MCF 10A (cell line): ENCODE results near the gene DHX8. TPM values are rescaled to one million over a fixed set of nuclear protein-coding genes. Genes with fewer than 3 reads are reported as not detected.
A peak's percentile ranks its signal among the peaks of the same experiment; 100 is the strongest.

Source experiments
- BruUV-seq: library from RNA; stranded (reverse); fragments of 400-500 nt; replicated peaks from 2 replicates; lab custom pipeline; 2021; lab: Mats Ljungman, UMichigan
- CTCF ChIA-PET: fragments of 300-600 bp; sonication (Branson Sonifier 250); formaldehyde crosslinking; extraction: SDS; loops from one replicate; lab custom pipeline; 2021; ENCODE audit warnings: antibody characterized with exemption, inconsistent platforms; lab: Yijun Ruan, JAX
- POLR2A ChIA-PET: fragments of 300-600, 350-650 bp; sonication (Branson Sonifier 250); formaldehyde crosslinking; extraction: SDS; loops from one replicate; lab custom pipeline; 2020; ENCODE audit warnings: antibody characterized with exemption, inconsistent platforms; lab: Yijun Ruan, JAX
- DNase-seq: peaks from one replicate; pipeline ENCODE4 v3.0.0-alpha.2; 2018; ENCODE audit not compliant: unreplicated experiment
- H3K27ac Mint-ChIP-seq: one replicate; pipeline ENCODE4 v1.8.0; 2022; ENCODE audit warnings: mild to moderate bottlenecking, low read depth, mixed read lengths; ENCODE audit not compliant: unreplicated experiment
- H3K27me3 Mint-ChIP-seq: one replicate; pipeline ENCODE4 v1.8.0; 2022; ENCODE audit warnings: mixed read lengths; ENCODE audit not compliant: insufficient read depth, unreplicated experiment
- H3K36me3 Mint-ChIP-seq: one replicate; pipeline ENCODE4 v1.8.0; 2022; ENCODE audit warnings: mild to moderate bottlenecking, moderate library complexity, mixed read lengths; ENCODE audit not compliant: insufficient read depth, unreplicated experiment
- H3K4me1 Mint-ChIP-seq: one replicate; pipeline ENCODE4 v1.8.0; 2022; ENCODE audit warnings: mixed read lengths; ENCODE audit not compliant: insufficient read depth, unreplicated experiment
- H3K4me3 Mint-ChIP-seq: one replicate; pipeline ENCODE4 v1.8.0; 2022; ENCODE audit warnings: mild to moderate bottlenecking, moderate library complexity, mixed read lengths; ENCODE audit not compliant: unreplicated experiment
- H3K9me3 Mint-ChIP-seq: one replicate; pipeline ENCODE4 v1.8.0; 2022; ENCODE audit warnings: mixed read lengths; ENCODE audit not compliant: unreplicated experiment
- CTCF ChIP-seq: fragments of 200-600 bp; IDR thresholded peaks from one replicate; pipeline ENCODE4 v1.8.0; 2022; ENCODE audit warnings: antibody characterized with exemption, mild to moderate bottlenecking; ENCODE audit not compliant: unreplicated experiment
- intact Hi-C: fragments of 100-400 bp; cut with micrococcal nuclease; formaldehyde crosslinking; loops from 2 replicates; pipeline ENCODE4 v1.14.1; 2022
- total RNA-seq: library from RNA; stranded (reverse); gene quantifications from 2 replicates; pipeline ENCODE4 v1.2.3, GENCODE V29; 2022

DHX8 gene
- total RNA-seq, 1 experiment from 2014 or later: 56.9 TPM

- Mint-ChIP-seq H3K27ac (no peak overlapping the region), H3K4me3 (no peak overlapping the region), H3K9me3 (no peaks in the 10 kb centered on the region), H3K27me3 (no peaks in the 10 kb centered on the region), H3K36me3 (peaks cover 80% of the 10 kb centered on the region), H3K4me1 (no peaks in the 10 kb centered on the region)
- intact Hi-C loops: no loop called here
- BruUV-seq: no TSS peak
- TF ChIP-seq CTCF: no peak
- DNase-seq: peak; percentile 29
- ChIA-PET POLR2A (no interaction called here), CTCF (interaction anchor here (0.5 to 1.6 kb wide), 6 partner anchors 9 to 298 kb away, joined by 3 to 6 read pairs (median 4); no protein-coding TSS in a partner anchor)
Measured at GRCh38 chr17:43517615-43518386, 34.0 kb downstream of the DHX8 start.

- CTCF ChIA-PET: interaction anchor here (0.7 to 1.7 kb wide), 8 partner anchors 12 to 152 kb away, joined by 3 to 8 read pairs (median 4); partner anchors contain the start of gene ETV4
- H3K36me3 Mint-ChIP-seq: peaks cover 86% of the 10 kb centered on the region
- DNase-seq: no peak
- POLR2A ChIA-PET: interaction anchor here (0.6 to 1.5 kb wide), 2 partner anchors 10 to 25 kb away, joined by 3 to 4 read pairs; partner anchors contain the start of gene ETV4
- H3K4me1 Mint-ChIP-seq: peaks cover 7% of the 10 kb centered on the region
- no peak overlapping the region for H3K27ac Mint-ChIP-seq
- H3K27me3 Mint-ChIP-seq: no peaks in the 10 kb centered on the region
- no peak overlapping the region for H3K4me3 Mint-ChIP-seq
- TF ChIP-seq CTCF: no peak
- no TSS peak for BruUV-seq
- no peaks in the 10 kb centered on the region for H3K9me3 Mint-ChIP-seq
- intact Hi-C loops: no loop called here
Measured at GRCh38 chr17:43521389-43521788, 37.6 kb downstream of the DHX8 start.

- CTCF ChIA-PET: interaction anchor here (0.6 to 1.7 kb wide), 4 partner anchors 14 to 66 kb away, joined by 3 to 9 read pairs (median 4); no protein-coding TSS in a partner anchor
- POLR2A ChIA-PET: interaction anchor here (1.3 kb wide), 1 partner anchor 19 kb away, joined by 3 read pairs; no protein-coding TSS in a partner anchor
- no peaks in the 10 kb centered on the region for H3K9me3 Mint-ChIP-seq
- no peak overlapping the region for H3K4me3 Mint-ChIP-seq
- peak overlapping the region; percentile 63 for H3K27ac Mint-ChIP-seq
- intact Hi-C loops: no loop called here
- no peak for DNase-seq
- H3K27me3 Mint-ChIP-seq: no peaks in the 10 kb centered on the region
- BruUV-seq: no TSS peak
- no peak for TF ChIP-seq CTCF
- H3K36me3 Mint-ChIP-seq: peaks cover 81% of the 10 kb centered on the region
- peaks cover 7% of the 10 kb centered on the region for H3K4me1 Mint-ChIP-seq
Measured at GRCh38 chr17:43524945-43525575, 41.3 kb downstream of the DHX8 start.
